ENCODE data around the gene OR1M1.

GRCh38 chr19:9057505-9058258, 29.2 kb upstream of the OR1M1 start:
- no peak for TF ChIP-seq CTCF (IDR thresholded peaks at IDR 0.05)
- no peak for TF ChIP-seq POLR2A (IDR thresholded peaks at IDR 0.05)

Data from Peyer's patch (tissue), 4 donors.